Keratinocyte (primary cell): ENCODE measurements around the gene CLHC1.

Source experiments
- CTCF ChIP-seq, 3 experiments: IDR thresholded peaks in 1 of 3; conservative IDR thresholded peaks in 1 of 3; optimal IDR thresholded peaks in 1 of 3; 2 replicates in 2 of 3; 3 replicates in 1 of 3; pipeline versions ENCODE3 to v1.5.1; 2011; ENCODE audit warnings: low read length in 3 of 3, mild to moderate bottlenecking in 3 of 3, moderate library complexity in 2 of 3, control low read depth in 1 of 3, inconsistent platforms in 1 of 3; ENCODE audit not compliant: insufficient read depth in 2 of 3; ENCODE audit errors: extremely low read depth in 1 of 3
- EZH2 ChIP-seq: IDR thresholded peaks from one replicate; pipeline ENCODE4 v1.6.1; 2012; ENCODE audit warnings: inconsistent platforms, mild to moderate bottlenecking, low read length, moderate library complexity

GRCh38 chr2:55130849-55131248 is 101.2 kb downstream of the CLHC1 start:
- TF ChIP-seq CTCF (optimal IDR thresholded peaks at IDR 0.05 in 1 of 3, IDR thresholded peaks at IDR 0.05 in 1 of 3, conservative IDR thresholded peaks at IDR 0.05 in 1 of 3; ENCODE audit: extremely low read depth in 1 of 3, insufficient read depth in 2 of 3, low read length in 3 of 3): no peak
- no peak for TF ChIP-seq EZH2
